IMR-90 (cell line): Measurements from ENCODE around the gene IRF2. TPM values are rescaled to one million over a fixed set of nuclear protein-coding genes. Genes with fewer than 3 reads are reported as not detected.

Experiments used
- ATAC-seq: fragments of 200-7000 bp; cut with Tn5 transposase; 2 replicates; pipeline ENCODE4 v1.9.1; 2020; ENCODE audit warnings: low read depth, mild to moderate bottlenecking, moderate library complexity
- BruUV-seq: library from RNA; stranded (reverse); fragments of 400-500 nt; replicated peaks from 2 replicates; lab custom pipeline; 2021; lab: Mats Ljungman, UMichigan
- CTCF ChIA-PET: fragments of 300-600 bp; formaldehyde crosslinking; extraction: SDS; loops from one replicate; lab custom pipeline; 2021; ENCODE audit warnings: antibody characterized with exemption; lab: Yijun Ruan, JAX
- POLR2A ChIA-PET: fragments of 300-600 bp; sonication (Branson Sonifier 250); formaldehyde crosslinking; loops from one replicate; lab custom pipeline; 2022; ENCODE audit warnings: antibody characterized with exemption; ENCODE audit not compliant: unreplicated experiment; lab: Charles Lee
- DNase-seq: peaks from one replicate; pipeline ENCODE4 v3.0.0; 2013
- H2AFZ ChIP-seq: replicated peaks from 2 replicates; pipeline ENCODE3; 2013; ENCODE audit warnings: low read length, mild to moderate bottlenecking; ENCODE audit not compliant: poor library complexity
- H2AK5ac ChIP-seq: 2 replicates; pipeline ENCODE4 v1.6.1; 2013; ENCODE audit warnings: low read depth, low read length, inconsistent platforms
- H2AK9ac ChIP-seq: replicated peaks from 2 replicates; pipeline ENCODE3; 2013; ENCODE audit warnings: mild to moderate bottlenecking, low read depth, low read length, moderate library complexity; ENCODE audit not compliant: poor library complexity
- H2BK120ac ChIP-seq: 2 replicates; pipeline ENCODE4 v1.6.1; 2013; ENCODE audit warnings: low read depth, low read length, inconsistent platforms
- H2BK15ac ChIP-seq: 3 replicates; pipeline ENCODE4 v1.6.1; 2013; ENCODE audit warnings: low read depth, low read length, inconsistent platforms
- H2BK20ac ChIP-seq: 2 replicates; pipeline ENCODE4 v1.6.1; 2013; ENCODE audit warnings: low read depth, mild to moderate bottlenecking, inconsistent platforms, low read length, moderate library complexity
- H2BK5ac ChIP-seq: 2 replicates; pipeline ENCODE4 v1.6.1; 2013; ENCODE audit warnings: mild to moderate bottlenecking, low read depth, low read length, inconsistent platforms; ENCODE audit not compliant: poor library complexity, severe bottlenecking
- H3K14ac ChIP-seq: replicated peaks from 2 replicates; pipeline ENCODE4 v1.6.1; 2013; ENCODE audit warnings: low read depth, low read length, inconsistent platforms
- H3K18ac ChIP-seq: 2 replicates; pipeline ENCODE4 v1.6.1; 2013; ENCODE audit warnings: low read depth, low read length, control low read depth
- H3K23ac ChIP-seq: 2 replicates; pipeline ENCODE4 v1.6.1; 2013; ENCODE audit warnings: low read depth, low read length, inconsistent platforms
- H3K27ac ChIP-seq: 2 replicates; pipeline ENCODE4 v1.5.1; 2013; ENCODE audit warnings: mild to moderate bottlenecking, control low read depth, low read length; ENCODE audit not compliant: insufficient read depth
- H3K27me3 ChIP-seq: 2 replicates; pipeline ENCODE4 v1.6.1; 2013; ENCODE audit warnings: low read length; ENCODE audit not compliant: control insufficient read depth, insufficient read depth
- H3K36me3 ChIP-seq: 2 replicates; pipeline ENCODE4 v1.6.1; 2013; ENCODE audit warnings: low read length, mixed read lengths; ENCODE audit not compliant: control insufficient read depth, insufficient read depth
- H3K4ac ChIP-seq: 2 replicates; pipeline ENCODE4 v1.6.1; 2013; ENCODE audit warnings: low read depth, low read length, inconsistent platforms
- H3K4me1 ChIP-seq: 2 replicates; pipeline ENCODE4 v1.6.1; 2013; ENCODE audit warnings: low read length, mixed read lengths; ENCODE audit not compliant: control insufficient read depth, insufficient read depth
- H3K4me2 ChIP-seq: 2 replicates; pipeline ENCODE4 v1.6.1; 2013; ENCODE audit warnings: low read depth, mild to moderate bottlenecking, control low read depth, low read length, moderate library complexity
- H3K4me3 ChIP-seq: 2 replicates; pipeline ENCODE4 v1.5.1; 2013; ENCODE audit warnings: low read depth, mild to moderate bottlenecking, control low read depth, low read length, moderate library complexity; ENCODE audit not compliant: insufficient read depth
- H3K56ac ChIP-seq: 2 replicates; pipeline ENCODE4 v1.6.1; 2013; ENCODE audit warnings: low read length, inconsistent platforms; ENCODE audit not compliant: insufficient read depth; ENCODE audit errors: extremely low read depth
- H3K79me1 ChIP-seq, 2 experiments: 2 replicates each; pipeline ENCODE4 v1.6.1; 2013; ENCODE audit warnings: low read length in 2 of 2, inconsistent platforms in 1 of 2, low read depth in 1 of 2
- H3K9ac ChIP-seq: 2 replicates; pipeline ENCODE4 v1.6.1; 2013; ENCODE audit warnings: low read depth, low read length, control low read depth
- H3K9me1 ChIP-seq: 2 replicates; pipeline ENCODE4 v1.6.1; 2013; ENCODE audit warnings: low read length, inconsistent platforms; ENCODE audit not compliant: insufficient read depth
- H3K9me3 ChIP-seq: 2 replicates; pipeline ENCODE4 v1.6.1; 2013; ENCODE audit warnings: low read length; ENCODE audit not compliant: control insufficient read depth, insufficient read depth
- H4K20me1 ChIP-seq: 2 replicates; pipeline ENCODE4 v1.6.1; 2013; ENCODE audit warnings: low read length, inconsistent platforms; ENCODE audit not compliant: insufficient read depth
- H4K5ac ChIP-seq: 2 replicates; pipeline ENCODE4 v1.6.1; 2013; ENCODE audit warnings: mild to moderate bottlenecking, low read depth, low read length, control low read depth
- H4K8ac ChIP-seq, 2 experiments: 2 replicates each; pipeline ENCODE4 v1.6.1; 2013; ENCODE audit warnings: low read depth in 2 of 2, low read length in 2 of 2, control low read depth in 1 of 2, inconsistent platforms in 1 of 2
- H4K91ac ChIP-seq: 2 replicates; pipeline ENCODE4 v1.6.1; 2013; ENCODE audit warnings: low read depth, low read length, inconsistent platforms; ENCODE audit not compliant: insufficient read depth
- BHLHE40 ChIP-seq: fragments of 150-350 bp; IDR thresholded peaks from 2 replicates; pipeline ENCODE4 v1.6.1; 2016; ENCODE audit warnings: mild to moderate bottlenecking, low read depth, low read length
- CEBPB ChIP-seq: IDR thresholded peaks from 2 replicates; pipeline ENCODE4 v1.6.1; 2012; ENCODE audit warnings: low read depth, low read length, improper control_type of control experiment
- CHD1 ChIP-seq: IDR thresholded peaks from 2 replicates; pipeline ENCODE4 v1.6.1; 2012; ENCODE audit warnings: low read depth, low read length, improper control_type of control experiment
- FOS ChIP-seq: fragments of 150-350 bp; IDR thresholded peaks from 2 replicates; pipeline ENCODE4 v1.6.1; 2016; ENCODE audit warnings: low read depth, low read length
- MAFK ChIP-seq: IDR thresholded peaks from 2 replicates; pipeline ENCODE4 v1.6.1; 2012; ENCODE audit warnings: low read depth, low read length, improper control_type of control experiment
- MAZ ChIP-seq: IDR thresholded peaks from 2 replicates; pipeline ENCODE4 v1.6.1; 2012; ENCODE audit warnings: low read depth, mild to moderate bottlenecking, low read length, improper control_type of control experiment, moderate library complexity, borderline replicate concordance
- MXI1 ChIP-seq: IDR thresholded peaks from 2 replicates; pipeline ENCODE4 v1.6.1; 2012; ENCODE audit warnings: low read depth, mild to moderate bottlenecking, low read length, moderate library complexity, borderline replicate concordance
- NFE2L2 ChIP-seq: fragments of 150-350 bp; IDR thresholded peaks from 2 replicates; pipeline ENCODE4 v1.6.1; 2016; ENCODE audit warnings: low read depth, mild to moderate bottlenecking, low read length
- POLR2A ChIP-seq: IDR thresholded peaks from 2 replicates; pipeline ENCODE4 v1.6.1; 2012; ENCODE audit warnings: mild to moderate bottlenecking, low read depth, low read length
- RAD21 ChIP-seq: IDR thresholded peaks from 2 replicates; pipeline ENCODE4 v1.6.1; 2012; ENCODE audit warnings: low read length, improper control_type of control experiment
- RCOR1 ChIP-seq: IDR thresholded peaks from 2 replicates; pipeline ENCODE4 v1.6.1; 2012; ENCODE audit warnings: mild to moderate bottlenecking, low read length, improper control_type of control experiment; ENCODE audit not compliant: insufficient replicate concordance
- RFX5 ChIP-seq: IDR thresholded peaks from 2 replicates; pipeline ENCODE4 v1.8.0; 2012; ENCODE audit warnings: low read depth, mild to moderate bottlenecking, low read length, moderate library complexity
- SMC3 ChIP-seq: fragments of 150-350 bp; IDR thresholded peaks from 2 replicates; pipeline ENCODE4 v1.6.1; 2016; ENCODE audit warnings: low read depth, mild to moderate bottlenecking, antibody characterized with exemption, low read length, moderate library complexity
- WGBS, 2 experiments: methylation state at CpG; one replicate each; pipeline versions ENCODE4 v1.1.5 to v1.1.7; 2013; ENCODE audit warnings: missing lambda C conversion rate in 2 of 2; ENCODE audit not compliant: insufficient read length in 1 of 2; ENCODE audit errors: extremely low coverage in 2 of 2; 5-methylcytosine and 5-hydroxymethylcytosine counted together
- dilution Hi-C: fragments of 300-500 bp; cut with HindIII; formaldehyde crosslinking; loops from one replicate; pipeline ENCODE4 v1.14.3; 2018; ENCODE audit warnings: low sequenced_read_pairs; ENCODE audit not compliant: unreplicated experiment
- in situ Hi-C: fragments of 300-500 bp; cut with MboI; formaldehyde crosslinking; loops from 3 replicates; pipeline ENCODE4 v1.14.3; 2019; ENCODE audit warnings: low sequenced_read_pairs, inconsistent platforms, mixed read lengths
- intact Hi-C: fragments of 100-400 bp; cut with micrococcal nuclease; formaldehyde crosslinking; loops from 2 replicates; pipeline ENCODE4 v1.10.0; 2022
- polyA plus RNA-seq, 3 experiments: library from polyadenylated mRNA; depleted of rRNA; stranded (reverse); fragments of >200 nt; gene quantifications; 2 replicates each; pipeline ENCODE4 v1.2.3, GENCODE V29; 2012; ENCODE audit warnings: low replicate concordance in 1 of 3
- total RNA-seq: library from RNA; depleted of rRNA; stranded (reverse); fragments of >200 nt; gene quantifications from 2 replicates; pipeline ENCODE4 v1.2.3, GENCODE V29; 2012
- TF ChIP-seq, protein P1 (sequence below): fragments of 150-350 bp; IDR thresholded peaks from 2 replicates; pipeline ENCODE4 v1.6.1; 2016; ENCODE audit warnings: low read depth, mild to moderate bottlenecking, low read length, moderate library complexity, borderline replicate concordance
- TF ChIP-seq, protein P2 (sequence below): fragments of 150-350 bp; IDR thresholded peaks from 2 replicates; pipeline ENCODE4 v1.6.1; 2017; ENCODE audit warnings: mild to moderate bottlenecking, antibody characterized with exemption, low read length, low read depth
- TF ChIP-seq, protein P3 (sequence below): conservative IDR thresholded peaks from 2 replicates; pipeline ENCODE4 v1.5.1; 2012; ENCODE audit warnings: mild to moderate bottlenecking, low read depth, low read length, improper control_type of control experiment

Gene IRF2
- total and polyA plus RNA-seq, 2 of the 4 experiments (the other 2 are of a cell fraction): 16.5 to 21.9 TPM

DNA sequence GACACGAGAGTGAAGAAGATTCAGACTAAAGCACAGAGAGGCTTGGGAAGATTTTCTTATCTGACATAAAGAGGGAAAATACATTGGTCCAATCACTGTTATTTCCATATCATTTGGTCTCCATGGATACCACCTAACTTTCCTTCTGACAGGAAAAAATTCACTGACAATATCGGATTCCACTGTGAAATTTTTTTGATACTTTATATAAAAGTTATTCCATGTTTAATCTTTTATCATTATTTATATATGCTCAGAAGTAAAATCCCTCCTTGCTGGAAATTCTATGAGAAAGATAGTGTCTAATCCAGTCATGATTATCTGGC is 3.6 kb downstream of the IRF2 start:
- H2AK5ac ChIP-seq: no peak overlapping the region
- WGBS, 2 experiments: no CpG with 5 or more reads among the region's 2 CpGs
- H3K4ac ChIP-seq: no peak overlapping the region
- ATAC-seq: no peak
- no peak overlapping the region for H4K91ac ChIP-seq
- no peak overlapping the region for H3K18ac ChIP-seq
- no peak overlapping the region for H2BK5ac ChIP-seq
- H3K9ac ChIP-seq: no peak overlapping the region
- peaks cover 35% of the 10 kb centered on the region; the same call in 1 of the 2 replicates for H4K20me1 ChIP-seq
- H2AFZ ChIP-seq: no peak overlapping the region
- H3K36me3 ChIP-seq: 0 out of 2 replicates have a peak, but pooled peaks cover 2% of the 10 kb centered on the region
- no peak for DNase-seq
- in situ Hi-C loops: no loop called here
- H2BK15ac ChIP-seq: no peak overlapping the region
- POLR2A ChIA-PET: no interaction called here
- H3K27ac ChIP-seq: no peak overlapping the region
- H3K9me3 ChIP-seq: no peaks in the 10 kb centered on the region
- no TSS peak for BruUV-seq
- H3K27me3 ChIP-seq: no peaks in the 10 kb centered on the region
- H2BK20ac ChIP-seq: no peak overlapping the region
- H4K5ac ChIP-seq: no peak overlapping the region
- no peak overlapping the region for H3K14ac ChIP-seq
- H3K4me2 ChIP-seq: no peak overlapping the region
- H3K56ac ChIP-seq: no peak overlapping the region
- dilution Hi-C loops: no loop called here
- H3K9me1 ChIP-seq: peaks cover 14% of the 10 kb centered on the region
- no peaks in the 10 kb centered on the region for H3K4me1 ChIP-seq
- no peak overlapping the region for H3K23ac ChIP-seq
- no peak overlapping the region for H2BK120ac ChIP-seq
- no peak overlapping the region for H2AK9ac ChIP-seq
- H3K4me3 ChIP-seq: no peak overlapping the region
- TF ChIP-seq SMC3: no peak
- no peak for TF ChIP-seq CHD1
- no peak for TF ChIP-seq RAD21
- no peak for TF ChIP-seq MAZ
- TF ChIP-seq, protein P1, sequence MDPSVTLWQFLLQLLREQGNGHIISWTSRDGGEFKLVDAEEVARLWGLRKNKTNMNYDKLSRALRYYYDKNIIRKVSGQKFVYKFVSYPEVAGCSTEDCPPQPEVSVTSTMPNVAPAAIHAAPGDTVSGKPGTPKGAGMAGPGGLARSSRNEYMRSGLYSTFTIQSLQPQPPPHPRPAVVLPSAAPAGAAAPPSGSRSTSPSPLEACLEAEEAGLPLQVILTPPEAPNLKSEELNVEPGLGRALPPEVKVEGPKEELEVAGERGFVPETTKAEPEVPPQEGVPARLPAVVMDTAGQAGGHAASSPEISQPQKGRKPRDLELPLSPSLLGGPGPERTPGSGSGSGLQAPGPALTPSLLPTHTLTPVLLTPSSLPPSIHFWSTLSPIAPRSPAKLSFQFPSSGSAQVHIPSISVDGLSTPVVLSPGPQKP: no peak
- TF ChIP-seq, protein P2, sequence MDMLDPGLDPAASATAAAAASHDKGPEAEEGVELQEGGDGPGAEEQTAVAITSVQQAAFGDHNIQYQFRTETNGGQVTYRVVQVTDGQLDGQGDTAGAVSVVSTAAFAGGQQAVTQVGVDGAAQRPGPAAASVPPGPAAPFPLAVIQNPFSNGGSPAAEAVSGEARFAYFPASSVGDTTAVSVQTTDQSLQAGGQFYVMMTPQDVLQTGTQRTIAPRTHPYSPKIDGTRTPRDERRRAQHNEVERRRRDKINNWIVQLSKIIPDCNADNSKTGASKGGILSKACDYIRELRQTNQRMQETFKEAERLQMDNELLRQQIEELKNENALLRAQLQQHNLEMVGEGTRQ: no peak
- TF ChIP-seq RFX5: no peak
- TF ChIP-seq, protein P3, sequence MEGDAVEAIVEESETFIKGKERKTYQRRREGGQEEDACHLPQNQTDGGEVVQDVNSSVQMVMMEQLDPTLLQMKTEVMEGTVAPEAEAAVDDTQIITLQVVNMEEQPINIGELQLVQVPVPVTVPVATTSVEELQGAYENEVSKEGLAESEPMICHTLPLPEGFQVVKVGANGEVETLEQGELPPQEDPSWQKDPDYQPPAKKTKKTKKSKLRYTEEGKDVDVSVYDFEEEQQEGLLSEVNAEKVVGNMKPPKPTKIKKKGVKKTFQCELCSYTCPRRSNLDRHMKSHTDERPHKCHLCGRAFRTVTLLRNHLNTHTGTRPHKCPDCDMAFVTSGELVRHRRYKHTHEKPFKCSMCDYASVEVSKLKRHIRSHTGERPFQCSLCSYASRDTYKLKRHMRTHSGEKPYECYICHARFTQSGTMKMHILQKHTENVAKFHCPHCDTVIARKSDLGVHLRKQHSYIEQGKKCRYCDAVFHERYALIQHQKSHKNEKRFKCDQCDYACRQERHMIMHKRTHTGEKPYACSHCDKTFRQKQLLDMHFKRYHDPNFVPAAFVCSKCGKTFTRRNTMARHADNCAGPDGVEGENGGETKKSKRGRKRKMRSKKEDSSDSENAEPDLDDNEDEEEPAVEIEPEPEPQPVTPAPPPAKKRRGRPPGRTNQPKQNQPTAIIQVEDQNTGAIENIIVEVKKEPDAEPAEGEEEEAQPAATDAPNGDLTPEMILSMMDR: no peak
- TF ChIP-seq MAFK: no peak
- no peak for TF ChIP-seq NFE2L2
- TF ChIP-seq CEBPB: no peak
- TF ChIP-seq RCOR1: no peak
- TF ChIP-seq FOS: no peak
- no peak for TF ChIP-seq BHLHE40
- no peak for TF ChIP-seq MXI1
- TF ChIP-seq POLR2A: no peak
- H3K79me1 ChIP-seq: peaks cover 32 to 63% of the 10 kb centered on the region in 2 experiments
- intact Hi-C loops: loop anchor here (5.0 kb wide), 2 partner anchors 177 to 262 kb away; partner anchors contain the start of genes CASP3, CENPU and PRIMPOL
- CTCF ChIA-PET: no interaction called here
- H4K8ac ChIP-seq: no peak overlapping the region
